NB4 (cell line): ENCODE data around the gene RPS5.
"Not testable (repeated sequence)": the region's sequence is repeated elsewhere in the genome, so short reads cannot be mapped to it uniquely, and the experiment has no call there.

ENCODE experiments used
- DNase-seq: peaks from one replicate; pipeline ENCODE4 v3.0.0; 2010; ENCODE audit warnings: low read depth
- H3K4me3 ChIP-seq: one replicate; pipeline ENCODE4 v1.5.1; 2011; ENCODE audit warnings: mild to moderate bottlenecking, low read depth, low read length, moderate library complexity
- MYC ChIP-seq: IDR thresholded peaks from 2 replicates; pipeline ENCODE4 v1.6.1; 2011; ENCODE audit warnings: low read depth, low read length
- POLR2A ChIP-seq: IDR thresholded peaks from 2 replicates; pipeline ENCODE4 v1.6.1; 2011; ENCODE audit warnings: mild to moderate bottlenecking; ENCODE audit not compliant: insufficient read length; ENCODE audit errors: extremely low read depth
- TF ChIP-seq, protein P1 (sequence below): IDR thresholded peaks from one replicate; pipeline ENCODE4 v1.5.1; 2012; ENCODE audit warnings: low read depth, low read length
- TF ChIP-seq, protein P2 (sequence below): IDR thresholded peaks from 2 replicates; pipeline ENCODE4 v1.6.1; 2011; ENCODE audit warnings: low read depth, low read length

RPS5 gene

DNA sequence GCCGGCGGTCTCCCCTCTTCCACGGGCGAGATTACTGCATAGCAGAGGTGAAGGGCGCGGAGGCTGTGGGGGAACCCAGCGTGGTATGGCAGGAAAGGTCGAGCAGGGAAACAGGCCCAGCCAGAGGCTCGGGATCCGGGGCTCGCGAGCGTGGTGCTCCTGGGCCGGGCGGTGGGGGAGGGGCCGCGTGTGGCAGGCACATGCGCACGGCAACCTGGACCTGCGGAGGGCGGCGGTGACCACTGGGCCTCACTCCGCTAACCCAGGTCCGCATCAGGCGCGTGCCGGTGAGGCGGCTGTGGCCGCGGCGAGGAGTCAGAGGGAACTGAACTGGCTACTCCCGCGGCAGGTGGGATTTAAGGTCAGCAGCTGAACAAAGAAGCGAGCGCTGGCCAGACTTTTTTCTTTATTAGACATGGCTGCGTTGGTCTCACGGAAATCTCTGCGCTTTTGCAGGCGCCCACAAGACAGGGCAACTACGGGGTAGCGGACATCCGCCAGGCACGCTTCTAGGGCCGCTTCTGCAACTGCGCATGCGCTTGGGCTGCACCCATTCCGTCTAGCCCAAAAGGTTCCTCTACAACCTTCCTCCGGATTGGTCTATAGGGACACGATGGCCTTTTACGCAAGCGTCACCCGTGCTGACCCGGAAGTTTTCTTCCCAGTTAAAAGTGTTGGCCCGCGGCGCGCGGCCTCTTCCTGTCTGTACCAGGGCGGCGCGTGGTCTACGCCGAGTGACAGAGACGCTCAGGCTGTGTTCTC, at the start of gene RPS5:
TSS of gene RPS5 (plus strand) at position 694 of the 762 bp plus-strand sequence. CDS start 869 bp downstream, outside the sequence.
- TF ChIP-seq, protein P1, sequence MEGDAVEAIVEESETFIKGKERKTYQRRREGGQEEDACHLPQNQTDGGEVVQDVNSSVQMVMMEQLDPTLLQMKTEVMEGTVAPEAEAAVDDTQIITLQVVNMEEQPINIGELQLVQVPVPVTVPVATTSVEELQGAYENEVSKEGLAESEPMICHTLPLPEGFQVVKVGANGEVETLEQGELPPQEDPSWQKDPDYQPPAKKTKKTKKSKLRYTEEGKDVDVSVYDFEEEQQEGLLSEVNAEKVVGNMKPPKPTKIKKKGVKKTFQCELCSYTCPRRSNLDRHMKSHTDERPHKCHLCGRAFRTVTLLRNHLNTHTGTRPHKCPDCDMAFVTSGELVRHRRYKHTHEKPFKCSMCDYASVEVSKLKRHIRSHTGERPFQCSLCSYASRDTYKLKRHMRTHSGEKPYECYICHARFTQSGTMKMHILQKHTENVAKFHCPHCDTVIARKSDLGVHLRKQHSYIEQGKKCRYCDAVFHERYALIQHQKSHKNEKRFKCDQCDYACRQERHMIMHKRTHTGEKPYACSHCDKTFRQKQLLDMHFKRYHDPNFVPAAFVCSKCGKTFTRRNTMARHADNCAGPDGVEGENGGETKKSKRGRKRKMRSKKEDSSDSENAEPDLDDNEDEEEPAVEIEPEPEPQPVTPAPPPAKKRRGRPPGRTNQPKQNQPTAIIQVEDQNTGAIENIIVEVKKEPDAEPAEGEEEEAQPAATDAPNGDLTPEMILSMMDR = no peak
- TF ChIP-seq POLR2A (peak; percentile 89), MYC (peak; percentile 94)
- TF ChIP-seq, protein P2, sequence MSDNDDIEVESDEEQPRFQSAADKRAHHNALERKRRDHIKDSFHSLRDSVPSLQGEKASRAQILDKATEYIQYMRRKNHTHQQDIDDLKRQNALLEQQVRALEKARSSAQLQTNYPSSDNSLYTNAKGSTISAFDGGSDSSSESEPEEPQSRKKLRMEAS = peak; percentile 91
- DNase-seq = peak; percentile 99
- H3K4me3 ChIP-seq = peak within 1 kb of the TSS; percentile 99

DNA sequence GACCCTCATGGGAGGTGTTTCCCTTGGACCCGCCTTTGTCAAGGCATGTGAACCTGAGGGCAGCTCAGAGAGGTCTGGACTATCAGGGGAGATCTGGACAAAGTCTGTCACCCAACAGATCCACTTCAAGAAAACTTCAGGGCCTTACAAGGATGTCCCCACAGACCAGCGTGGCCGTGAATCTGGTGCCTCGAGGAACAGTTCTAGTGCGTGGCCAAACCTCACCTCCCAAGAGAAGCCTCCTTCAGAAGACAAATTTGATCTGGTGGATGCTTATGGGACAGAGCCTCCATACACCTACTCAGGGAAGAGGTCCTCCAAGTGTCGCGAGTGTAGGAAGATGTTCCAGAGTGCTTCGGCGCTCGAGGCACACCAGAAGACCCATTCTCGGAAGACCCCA, 48.7 kb upstream of the RPS5 start:
- no peak overlapping the region for H3K4me3 ChIP-seq
- TF ChIP-seq, protein P2 = no peak
- TF ChIP-seq POLR2A (no peak), MYC (no peak)
- TF ChIP-seq, protein P1 = no peak
- no peak for DNase-seq

DNA sequence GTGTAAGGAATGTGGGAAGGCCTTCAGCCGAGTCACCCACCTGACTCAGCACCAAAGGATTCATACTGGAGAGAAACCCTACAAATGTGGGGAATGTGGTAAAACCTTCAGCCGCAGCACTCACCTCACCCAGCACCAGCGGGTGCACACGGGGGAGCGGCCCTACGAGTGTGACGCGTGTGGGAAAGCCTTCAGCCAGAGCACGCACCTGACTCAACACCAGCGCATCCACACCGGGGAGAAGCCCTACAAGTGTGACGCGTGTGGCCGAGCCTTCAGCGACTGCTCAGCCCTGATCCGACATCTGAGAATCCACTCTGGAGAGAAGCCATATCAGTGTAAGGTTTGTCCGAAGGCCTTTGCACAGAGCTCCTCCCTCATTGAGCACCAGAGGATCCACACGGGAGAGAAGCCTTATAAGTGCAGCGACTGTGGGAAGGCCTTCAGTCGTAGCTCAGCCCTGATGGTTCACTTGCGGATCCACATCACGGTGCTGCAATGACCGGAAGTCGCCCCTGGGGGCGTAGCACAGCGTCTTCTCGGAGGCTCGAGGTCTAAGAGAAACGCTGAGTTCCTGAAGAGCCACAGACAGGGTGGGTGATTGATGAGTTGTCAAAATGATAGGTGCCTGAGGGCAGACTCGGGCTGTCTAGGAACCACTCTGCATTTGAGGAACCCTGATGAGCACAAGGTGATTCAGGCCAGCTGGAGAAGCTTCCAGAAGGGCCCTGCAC, 48.1 kb upstream of the RPS5 start:
- TF ChIP-seq, protein P2 = no peak
- no peak for TF ChIP-seq POLR2A
- no peak for TF ChIP-seq MYC
- TF ChIP-seq, protein P1 = no peak
- no peak for DNase-seq
- H3K4me3 ChIP-seq = no peak overlapping the region

DNA sequence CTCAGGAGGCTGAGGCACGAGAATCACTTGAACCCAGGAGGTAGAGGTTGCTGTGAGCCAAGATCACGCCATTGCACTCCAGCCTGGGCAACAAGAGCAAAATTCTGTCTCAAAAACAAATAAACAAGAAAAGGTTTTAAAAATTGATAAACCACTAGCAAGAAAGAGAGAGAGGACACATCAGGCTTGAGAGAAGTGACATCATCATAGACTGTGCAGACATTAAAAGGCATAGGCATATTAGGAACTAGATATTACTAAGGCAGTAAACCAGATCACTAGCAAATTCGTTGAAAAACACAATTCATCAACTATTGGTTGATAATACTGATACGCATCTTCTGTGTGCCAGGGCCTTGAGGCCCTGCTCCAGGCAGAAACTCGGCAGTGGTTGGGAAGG, 41.5 kb upstream of the RPS5 start:
- DNase-seq = no peak
- no peak overlapping the region for H3K4me3 ChIP-seq
- TF ChIP-seq MYC (no peak), POLR2A (no peak)
- TF ChIP-seq, protein P1 = no peak
- TF ChIP-seq, protein P2 = no peak

DNA sequence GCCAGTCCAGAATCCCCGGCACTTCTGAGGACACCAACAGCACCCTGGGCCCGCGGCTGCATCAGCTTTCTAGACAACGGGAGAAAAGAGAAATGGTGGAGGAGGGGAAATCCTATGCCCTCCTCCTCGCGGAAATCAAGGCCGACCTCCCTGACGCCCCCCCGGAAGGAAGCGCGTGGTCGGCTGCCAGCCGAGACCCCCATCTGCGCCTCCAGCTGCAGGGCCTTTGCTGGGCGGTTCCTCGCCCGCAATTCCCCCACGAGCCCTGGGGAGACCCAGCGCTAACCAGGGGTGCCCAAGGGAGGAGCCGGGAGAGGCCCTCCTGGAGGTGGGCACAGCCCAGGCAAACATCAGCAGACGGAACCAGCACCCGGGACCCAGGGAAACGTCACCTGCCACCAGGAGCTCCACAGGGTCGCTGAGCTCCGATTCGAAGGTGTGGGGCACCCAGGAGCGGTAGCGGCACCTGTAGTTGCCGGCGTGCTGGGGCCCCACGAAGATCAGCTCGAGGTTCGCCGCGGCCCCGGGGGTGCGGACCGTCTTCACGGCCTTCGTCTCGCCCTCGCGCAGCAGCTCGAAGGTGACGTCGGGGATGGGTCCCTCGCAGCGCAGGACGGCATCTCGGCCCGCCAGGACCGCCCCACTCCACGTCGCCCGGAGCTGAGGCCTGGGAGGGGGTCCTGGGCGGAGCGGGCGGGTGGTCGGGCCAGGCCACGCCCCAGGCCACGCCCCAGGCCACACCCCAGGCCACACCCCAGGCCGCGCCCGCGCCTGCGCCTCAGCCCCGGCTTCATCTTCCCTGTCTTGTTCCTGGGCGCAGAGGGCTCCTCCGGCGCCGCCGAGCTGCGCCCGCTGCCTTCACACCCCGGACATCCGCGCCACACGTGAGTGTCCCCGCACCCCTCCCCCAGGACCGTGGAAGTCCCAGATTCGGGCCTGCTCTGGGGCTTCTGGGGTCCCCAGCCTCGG, 39.8 kb upstream of the RPS5 start:
- TF ChIP-seq MYC (no peak; the same call in 1 of the 2 replicates), POLR2A (peak; percentile 46)
- TF ChIP-seq, protein P2 = peak; percentile 65
- TF ChIP-seq, protein P1 = no peak
- DNase-seq = peak; percentile 77
- peak overlapping the region; percentile 74 for H3K4me3 ChIP-seq

DNA sequence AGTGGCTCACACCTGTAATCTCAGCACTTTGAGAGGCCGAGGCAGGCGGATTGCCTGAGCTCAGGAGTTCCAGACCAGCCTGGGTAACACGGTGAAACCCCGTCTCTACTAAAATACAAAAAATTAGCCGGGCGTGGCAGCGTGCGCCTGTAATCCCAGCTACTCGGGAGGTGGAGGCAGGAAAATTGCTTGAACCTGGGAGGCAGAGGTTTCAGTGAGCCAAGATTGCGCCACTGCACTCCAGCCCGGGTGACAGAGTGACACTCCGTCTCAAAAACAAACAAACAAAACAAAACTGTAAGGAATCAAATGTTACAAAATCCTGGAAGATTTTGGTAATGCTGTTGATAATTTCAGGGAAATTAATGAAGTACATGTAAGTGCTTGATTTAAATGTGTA, 39.0 kb upstream of the RPS5 start:
- peak overlapping the region; percentile 74 for H3K4me3 ChIP-seq
- DNase-seq = not testable (repeated sequence)
